SK-N-SH treated with all-trans-retinoic acid at 6 μM for 48 hours (cell line): ENCODE measurements around the gene S100A3.
"Not testable (repeated sequence)": the region's sequence is repeated elsewhere in the genome, so short reads cannot be mapped to it uniquely, and the experiment has no call there.

Experiments used
- ATAC-seq: fragments of 200-7000 bp; cut with Tn5 transposase; 3 replicates; pipeline ENCODE4 v1.9.1; 2020; ENCODE audit warnings: mild to moderate bottlenecking, moderate library complexity
- ARNTL ChIP-seq: fragments of 450-650 bp; formaldehyde crosslinking; IDR thresholded peaks from 2 replicates; pipeline ENCODE4 v1.5.0; 2020; ENCODE audit warnings: low read depth, mild to moderate bottlenecking, moderate library complexity, borderline replicate concordance
- BACH2 ChIP-seq: fragments of 250-450 bp; sonication (Bioruptor Pico); IDR thresholded peaks from 2 replicates; pipeline ENCODE4 v1.9.0; 2021; ENCODE audit warnings: mild to moderate bottlenecking, borderline replicate concordance
- CSDC2 ChIP-seq: fragments of 250-450 bp; sonication (Bioruptor Pico); IDR thresholded peaks from 2 replicates; pipeline ENCODE4 v1.5.0; 2020; ENCODE audit warnings: mild to moderate bottlenecking, moderate library complexity
- CSRNP3 ChIP-seq: fragments of 250-450 bp; sonication (Bioruptor Pico); IDR thresholded peaks from 2 replicates; pipeline ENCODE4 v1.5.1; 2021; ENCODE audit warnings: mild to moderate bottlenecking, moderate library complexity
- ESRRG ChIP-seq: fragments of 250-450 bp; sonication (Bioruptor Pico); IDR thresholded peaks from 2 replicates; pipeline ENCODE4 v1.6.1; 2021; ENCODE audit warnings: mild to moderate bottlenecking
- GLIS3 ChIP-seq: fragments of 250-450 bp; sonication (Bioruptor Pico); IDR thresholded peaks from 2 replicates; pipeline ENCODE4 v1.5.0; 2020; ENCODE audit warnings: mild to moderate bottlenecking, moderate library complexity
- ISL1 ChIP-seq: fragments of 250-450 bp; sonication (Bioruptor Pico); IDR thresholded peaks from 2 replicates; pipeline ENCODE4 v2.1.2; 2022; ENCODE audit warnings: mild to moderate bottlenecking, moderate library complexity
- OSR1 ChIP-seq: fragments of 250-450 bp; sonication (Bioruptor Pico); IDR thresholded peaks from 2 replicates; pipeline ENCODE4 v1.8.0; 2022; ENCODE audit warnings: moderate library complexity, mild to moderate bottlenecking, inconsistent platforms
- POU6F1 ChIP-seq: fragments of 250-450 bp; sonication (Bioruptor Pico); IDR thresholded peaks from 2 replicates; pipeline ENCODE4 v1.8.0; 2021; ENCODE audit warnings: low read depth, mild to moderate bottlenecking, moderate library complexity, borderline replicate concordance
- PPARA ChIP-seq: fragments of 250-450 bp; sonication (Bioruptor Pico); IDR thresholded peaks from 2 replicates; pipeline ENCODE4 v1.5.0; 2020; ENCODE audit warnings: mild to moderate bottlenecking, borderline replicate concordance
- RARB ChIP-seq: fragments of 250-450 bp; sonication (Bioruptor Pico); IDR thresholded peaks from 2 replicates; pipeline ENCODE4 v1.8.0; 2021; ENCODE audit warnings: mild to moderate bottlenecking, moderate library complexity
- SNAI2 ChIP-seq: fragments of 250-450 bp; sonication (Bioruptor Pico); IDR thresholded peaks from 2 replicates; pipeline ENCODE4 v1.5.0; 2020; ENCODE audit warnings: mild to moderate bottlenecking, moderate library complexity
- TCF4 ChIP-seq: fragments of 250-450 bp; sonication (Bioruptor Pico); IDR thresholded peaks from 2 replicates; pipeline ENCODE4 v1.8.0; 2021; ENCODE audit warnings: mild to moderate bottlenecking, moderate library complexity, borderline replicate concordance
- TOX ChIP-seq: fragments of 250-450 bp; sonication (Bioruptor Pico); IDR thresholded peaks from 2 replicates; pipeline ENCODE4 v1.8.0; 2021; ENCODE audit warnings: mild to moderate bottlenecking, moderate library complexity, borderline replicate concordance
- ZC3H10 ChIP-seq: fragments of 250-450 bp; sonication (Bioruptor Pico); IDR thresholded peaks from 2 replicates; pipeline ENCODE4 v1.5.1; 2021; ENCODE audit warnings: mild to moderate bottlenecking, moderate library complexity
- ZFP3 ChIP-seq: fragments of 250-450 bp; sonication (Bioruptor Pico); IDR thresholded peaks from 2 replicates; pipeline ENCODE4 v1.5.0; 2020; ENCODE audit warnings: mild to moderate bottlenecking, moderate library complexity
- ZFP30 ChIP-seq: fragments of 450-650 bp; formaldehyde crosslinking; IDR thresholded peaks from 2 replicates; pipeline ENCODE4 v1.5.0; 2022; ENCODE audit warnings: mild to moderate bottlenecking, moderate library complexity
- ZNF70 ChIP-seq: fragments of 450-650 bp; formaldehyde crosslinking; IDR thresholded peaks from 2 replicates; pipeline ENCODE4 v1.5.0; 2020; ENCODE audit warnings: mild to moderate bottlenecking, moderate library complexity
- ZNF8 ChIP-seq: fragments of 450-650 bp; formaldehyde crosslinking; IDR thresholded peaks from 2 replicates; pipeline ENCODE4 v1.5.0; 2020; ENCODE audit warnings: mild to moderate bottlenecking, moderate library complexity
- TF ChIP-seq, protein P1 (sequence below): fragments of 250-450 bp; sonication (Bioruptor Pico); IDR thresholded peaks from 2 replicates; pipeline ENCODE4 v1.5.0; 2020; ENCODE audit warnings: mild to moderate bottlenecking, moderate library complexity
- TF ChIP-seq, protein P2 (sequence below): fragments of 250-450 bp; sonication (Bioruptor Pico); IDR thresholded peaks from 2 replicates; pipeline ENCODE4 v1.8.0; 2020; ENCODE audit warnings: mild to moderate bottlenecking, moderate library complexity, borderline replicate concordance

S100A3 gene

GRCh38 chr1:153578936-153579335 is 29.9 kb upstream of the S100A3 start:
- TF ChIP-seq ZFP3 (CRISPR knock-in tag) (no peak), ZNF8 (CRISPR knock-in tag) (no peak), ZC3H10 (CRISPR knock-in tag) (no peak), TCF4 (CRISPR knock-in tag) (no peak), ARNTL (CRISPR knock-in tag) (no peak), PPARA (CRISPR knock-in tag) (no peak)
- TF ChIP-seq, protein P1, sequence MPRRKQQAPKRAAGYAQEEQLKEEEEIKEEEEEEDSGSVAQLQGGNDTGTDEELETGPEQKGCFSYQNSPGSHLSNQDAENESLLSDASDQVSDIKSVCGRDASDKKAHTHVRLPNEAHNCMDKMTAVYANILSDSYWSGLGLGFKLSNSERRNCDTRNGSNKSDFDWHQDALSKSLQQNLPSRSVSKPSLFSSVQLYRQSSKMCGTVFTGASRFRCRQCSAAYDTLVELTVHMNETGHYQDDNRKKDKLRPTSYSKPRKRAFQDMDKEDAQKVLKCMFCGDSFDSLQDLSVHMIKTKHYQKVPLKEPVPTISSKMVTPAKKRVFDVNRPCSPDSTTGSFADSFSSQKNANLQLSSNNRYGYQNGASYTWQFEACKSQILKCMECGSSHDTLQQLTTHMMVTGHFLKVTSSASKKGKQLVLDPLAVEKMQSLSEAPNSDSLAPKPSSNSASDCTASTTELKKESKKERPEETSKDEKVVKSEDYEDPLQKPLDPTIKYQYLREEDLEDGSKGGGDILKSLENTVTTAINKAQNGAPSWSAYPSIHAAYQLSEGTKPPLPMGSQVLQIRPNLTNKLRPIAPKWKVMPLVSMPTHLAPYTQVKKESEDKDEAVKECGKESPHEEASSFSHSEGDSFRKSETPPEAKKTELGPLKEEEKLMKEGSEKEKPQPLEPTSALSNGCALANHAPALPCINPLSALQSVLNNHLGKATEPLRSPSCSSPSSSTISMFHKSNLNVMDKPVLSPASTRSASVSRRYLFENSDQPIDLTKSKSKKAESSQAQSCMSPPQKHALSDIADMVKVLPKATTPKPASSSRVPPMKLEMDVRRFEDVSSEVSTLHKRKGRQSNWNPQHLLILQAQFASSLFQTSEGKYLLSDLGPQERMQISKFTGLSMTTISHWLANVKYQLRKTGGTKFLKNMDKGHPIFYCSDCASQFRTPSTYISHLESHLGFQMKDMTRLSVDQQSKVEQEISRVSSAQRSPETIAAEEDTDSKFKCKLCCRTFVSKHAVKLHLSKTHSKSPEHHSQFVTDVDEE (CRISPR knock-in tag): no peak
- ATAC-seq: peak; percentile 53

- peak; percentile 93 for ATAC-seq
- TF ChIP-seq TCF4 (CRISPR knock-in tag): no peak
- TF ChIP-seq, protein P2, sequence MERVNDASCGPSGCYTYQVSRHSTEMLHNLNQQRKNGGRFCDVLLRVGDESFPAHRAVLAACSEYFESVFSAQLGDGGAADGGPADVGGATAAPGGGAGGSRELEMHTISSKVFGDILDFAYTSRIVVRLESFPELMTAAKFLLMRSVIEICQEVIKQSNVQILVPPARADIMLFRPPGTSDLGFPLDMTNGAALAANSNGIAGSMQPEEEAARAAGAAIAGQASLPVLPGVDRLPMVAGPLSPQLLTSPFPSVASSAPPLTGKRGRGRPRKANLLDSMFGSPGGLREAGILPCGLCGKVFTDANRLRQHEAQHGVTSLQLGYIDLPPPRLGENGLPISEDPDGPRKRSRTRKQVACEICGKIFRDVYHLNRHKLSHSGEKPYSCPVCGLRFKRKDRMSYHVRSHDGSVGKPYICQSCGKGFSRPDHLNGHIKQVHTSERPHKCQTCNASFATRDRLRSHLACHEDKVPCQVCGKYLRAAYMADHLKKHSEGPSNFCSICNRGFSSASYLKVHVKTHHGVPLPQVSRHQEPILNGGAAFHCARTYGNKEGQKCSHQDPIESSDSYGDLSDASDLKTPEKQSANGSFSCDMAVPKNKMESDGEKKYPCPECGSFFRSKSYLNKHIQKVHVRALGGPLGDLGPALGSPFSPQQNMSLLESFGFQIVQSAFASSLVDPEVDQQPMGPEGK (CRISPR knock-in tag): no peak
- TF ChIP-seq TOX: no peak
- no peak for TF ChIP-seq SNAI2 (CRISPR knock-in tag)
- TF ChIP-seq ZFP3 (CRISPR knock-in tag): no peak
- TF ChIP-seq OSR1 (CRISPR knock-in tag): no peak
- TF ChIP-seq CSDC2 (CRISPR knock-in tag): no peak
- no peak for TF ChIP-seq CSRNP3 (CRISPR knock-in tag)
- no peak for TF ChIP-seq ARNTL (CRISPR knock-in tag)
- no peak for TF ChIP-seq RARB
Observed at GRCh38 chr1:153578490-153578889, 29.4 kb upstream of the S100A3 start.

- ATAC-seq: no peak
- no peak for TF ChIP-seq ZNF8 (CRISPR knock-in tag)
- no peak for TF ChIP-seq RARB
Observed at GRCh38 chr1:153577624-153578051, 28.6 kb upstream of the S100A3 start.

- ATAC-seq: no peak
- TF ChIP-seq ZFP30 (no peak), BACH2 (CRISPR knock-in tag) (no peak), ESRRG (CRISPR knock-in tag) (no peak), CSRNP3 (CRISPR knock-in tag) (no peak), POU6F1 (no peak), OSR1 (CRISPR knock-in tag) (no peak), ARNTL (CRISPR knock-in tag) (no peak), PPARA (CRISPR knock-in tag) (no peak), TCF4 (CRISPR knock-in tag) (no peak), ZC3H10 (CRISPR knock-in tag) (no peak), ZNF70 (CRISPR knock-in tag) (no peak), ISL1 (CRISPR knock-in tag) (no peak), ZFP3 (CRISPR knock-in tag) (no peak), GLIS3 (CRISPR knock-in tag) (no peak)
- TF ChIP-seq, protein P2 (CRISPR knock-in tag): no peak
- TF ChIP-seq, all 23 proteins: peak for 0
Observed at GRCh38 chr1:153577138-153577537, 28.1 kb upstream of the S100A3 start.

GRCh38 chr1:153575497-153575896 is 26.4 kb upstream of the S100A3 start:
- ATAC-seq: not testable (repeated sequence)

- ATAC-seq: not testable (repeated sequence)
Observed at GRCh38 chr1:153575081-153575491, 26.0 kb upstream of the S100A3 start.
